H9 (cell line): ENCODE data around the gene PLXND1. TPM values are rescaled to one million over a fixed set of nuclear protein-coding genes. Genes with fewer than 3 reads are reported as not detected.

ENCODE experiments used
- DNase-seq: peaks from one replicate; pipeline ENCODE4 v3.0.0-alpha.2; 2017
- H2AFZ ChIP-seq: one replicate; pipeline ENCODE4 v1.6.1; 2013; ENCODE audit warnings: mild to moderate bottlenecking, low read length, control low read depth, moderate library complexity
- H2AK5ac ChIP-seq: 2 replicates; pipeline ENCODE4 v1.6.1; 2013; ENCODE audit warnings: low read length, control low read depth, mixed read lengths; ENCODE audit not compliant: insufficient read length
- H2BK120ac ChIP-seq: one replicate; pipeline ENCODE4 v1.6.1; 2013; ENCODE audit warnings: low read depth, mild to moderate bottlenecking, low read length, control low read depth, inconsistent platforms; ENCODE audit not compliant: poor library complexity, severe bottlenecking
- H2BK12ac ChIP-seq: 2 replicates; pipeline ENCODE4 v1.6.1; 2013; ENCODE audit warnings: low read length, control low read depth, mixed read lengths, low read depth; ENCODE audit not compliant: insufficient read length
- H2BK15ac ChIP-seq: 2 replicates; pipeline ENCODE4 v1.6.1; 2013; ENCODE audit warnings: low read depth, low read length, control low read depth
- H2BK20ac ChIP-seq: one replicate; pipeline ENCODE4 v1.6.1; 2013; ENCODE audit warnings: low read depth, mild to moderate bottlenecking, low read length, control low read depth, inconsistent platforms; ENCODE audit not compliant: poor library complexity, severe bottlenecking
- H2BK5ac ChIP-seq: 2 replicates; pipeline ENCODE4 v1.6.1; 2013; ENCODE audit warnings: low read length, control low read depth, mixed read lengths; ENCODE audit not compliant: insufficient read length
- H3K14ac ChIP-seq: 2 replicates; pipeline ENCODE4 v1.6.1; 2013; ENCODE audit warnings: low read length, control low read depth; ENCODE audit not compliant: insufficient read depth
- H3K18ac ChIP-seq: 2 replicates; pipeline ENCODE4 v1.6.1; 2013; ENCODE audit warnings: low read depth, mild to moderate bottlenecking, mixed read lengths, low read length, control low read depth; ENCODE audit not compliant: insufficient read length
- H3K23ac ChIP-seq: 2 replicates; pipeline ENCODE4 v1.6.1; 2013; ENCODE audit warnings: low read length, control low read depth, mixed read lengths, low read depth; ENCODE audit not compliant: insufficient read length
- H3K23me2 ChIP-seq: 2 replicates; pipeline ENCODE4 v1.6.1; 2013; ENCODE audit warnings: low read depth, mild to moderate bottlenecking, mixed read lengths, low read length, control low read depth; ENCODE audit not compliant: insufficient read length, poor library complexity, severe bottlenecking
- H3K27ac ChIP-seq: 2 replicates; pipeline ENCODE4 v1.5.1; 2013; ENCODE audit warnings: low read length, control low read depth, mixed read lengths, low read depth; ENCODE audit not compliant: insufficient read length
- H3K27me3 ChIP-seq: 2 replicates; pipeline ENCODE4 v1.6.1; 2013; ENCODE audit warnings: low read length, control low read depth, inconsistent platforms; ENCODE audit not compliant: insufficient read depth
- H3K4ac ChIP-seq: 2 replicates; pipeline ENCODE4 v1.6.1; 2013; ENCODE audit warnings: low read depth, mild to moderate bottlenecking, control low read depth, inconsistent platforms, low read length, moderate library complexity
- H3K4me1 ChIP-seq: 2 replicates; pipeline ENCODE4 v1.6.1; 2013; ENCODE audit warnings: low read length, control low read depth, inconsistent platforms; ENCODE audit not compliant: insufficient read depth
- H3K4me2 ChIP-seq: 2 replicates; pipeline ENCODE4 v1.6.1; 2013; ENCODE audit warnings: low read length, control low read depth, mixed read lengths; ENCODE audit not compliant: insufficient read length, insufficient read depth
- H3K56ac ChIP-seq: 2 replicates; pipeline ENCODE4 v1.6.1; 2013; ENCODE audit warnings: low read depth, mild to moderate bottlenecking, mixed read lengths, low read length, control low read depth; ENCODE audit not compliant: insufficient read length
- H3K79me1 ChIP-seq: 2 replicates; pipeline ENCODE4 v1.6.1; 2013; ENCODE audit warnings: low read depth, mild to moderate bottlenecking, moderate library complexity, low read length, control low read depth, inconsistent platforms; ENCODE audit not compliant: insufficient read depth, poor library complexity, severe bottlenecking
- H3K79me2 ChIP-seq: 2 replicates; pipeline ENCODE4 v1.6.1; 2013; ENCODE audit warnings: low read length, control low read depth, inconsistent platforms; ENCODE audit not compliant: insufficient read depth
- H3K9ac ChIP-seq: 2 replicates; pipeline ENCODE4 v1.6.1; 2013; ENCODE audit warnings: low read length, control low read depth, mixed read lengths; ENCODE audit not compliant: insufficient read length; ENCODE audit errors: extremely low read depth
- H3K9me3 ChIP-seq: one replicate; pipeline ENCODE4 v1.6.1; 2013; ENCODE audit warnings: low read depth, low read length, inconsistent platforms; ENCODE audit not compliant: control insufficient read depth
- H3T11ph ChIP-seq: one replicate; pipeline ENCODE4 v1.6.1; 2013; ENCODE audit warnings: mild to moderate bottlenecking, low read length, control low read depth, inconsistent platforms
- H4K20me1 ChIP-seq: one replicate; pipeline ENCODE4 v1.6.1; 2013; ENCODE audit not compliant: control insufficient read depth, insufficient read length, insufficient read depth
- H4K5ac ChIP-seq: 2 replicates; pipeline ENCODE4 v1.6.1; 2013; ENCODE audit warnings: low read depth, mild to moderate bottlenecking, mixed read lengths, low read length, control low read depth; ENCODE audit not compliant: insufficient read length
- H4K8ac ChIP-seq: replicated peaks from 2 replicates; pipeline ENCODE4 v1.6.1; 2013; ENCODE audit warnings: low read length, control low read depth, mixed read lengths, low read depth; ENCODE audit not compliant: insufficient read length
- H4K91ac ChIP-seq: 2 replicates; pipeline ENCODE4 v1.6.1; 2013; ENCODE audit warnings: low read depth, mild to moderate bottlenecking, moderate library complexity, mixed read lengths, low read length, control low read depth; ENCODE audit not compliant: insufficient read length
- H3K27ac Mint-ChIP-seq, 3 experiments: 2 replicates in 2 of 3; 3 replicates in 1 of 3; pipeline ENCODE4 v1.8.0; 2020 to 2021; ENCODE audit warnings: mixed read lengths in 3 of 3, mild to moderate bottlenecking in 1 of 3, moderate library complexity in 1 of 3
- H3K27me3 Mint-ChIP-seq: 2 replicates; pipeline ENCODE4 v1.8.0; 2021; ENCODE audit warnings: low read depth, mild to moderate bottlenecking, moderate library complexity, mixed read lengths
- H3K36me3 Mint-ChIP-seq, 3 experiments: 2 replicates in 2 of 3; 3 replicates in 1 of 3; pipeline ENCODE4 v1.8.0; 2020 to 2021; ENCODE audit warnings: low read depth in 3 of 3, mixed read lengths in 3 of 3; ENCODE audit not compliant: insufficient read depth in 1 of 3
- H3K4me1 Mint-ChIP-seq, 2 experiments: 2 replicates each; pipeline ENCODE4 v1.8.0; 2020; ENCODE audit warnings: mixed read lengths in 2 of 2
- H3K4me3 Mint-ChIP-seq, 2 experiments: 2 replicates in 1 of 2; 3 replicates in 1 of 2; pipeline ENCODE4 v1.8.0; 2020 to 2021; ENCODE audit warnings: mild to moderate bottlenecking in 2 of 2, mixed read lengths in 2 of 2, moderate library complexity in 1 of 2
- H3K9me3 Mint-ChIP-seq, 2 experiments: 2 replicates in 1 of 2; 3 replicates in 1 of 2; pipeline ENCODE4 v1.8.0; 2020; ENCODE audit warnings: mild to moderate bottlenecking in 2 of 2, mixed read lengths in 2 of 2, moderate library complexity in 1 of 2
- CTCF ChIP-seq: fragments of 200-600 bp; sonication (generic); conservative IDR thresholded peaks from 3 replicates; pipeline ENCODE4 v1.8.0; 2021; ENCODE audit warnings: antibody characterized with exemption, mild to moderate bottlenecking
- WGBS: extraction: QIAGEN DNeasy Blood & Tissue Kit; methylation state at CpG from one replicate; pipeline ENCODE4 v1.1.7; 2013; ENCODE audit warnings: missing lambda C conversion rate, low lambda C conversion rate, mixed read lengths; ENCODE audit not compliant: insufficient read length; ENCODE audit errors: extremely low coverage; 5-methylcytosine and 5-hydroxymethylcytosine counted together
- total RNA-seq: library from RNA; stranded (reverse); gene quantifications from 2 replicates; pipeline ENCODE4 v1.2.1, GENCODE V29; 2021

PLXND1 gene
- total RNA-seq, 1 experiment from 2014 or later, result 50.9 TPM

- no peak overlapping the region for H4K8ac ChIP-seq
- Mint-ChIP-seq H3K4me3 (peak overlapping the region; percentile 33 to 67), H3K36me3 (no peaks in the 10 kb centered on the region; a peak in 1 of 7 replicates), H3K9me3 (peaks cover 0 to 2% of the 10 kb centered on the region in 2 experiments; a peak in 1 of 5 replicates), H3K4me1 (peaks cover 53 to 75% of the 10 kb centered on the region in 2 experiments), H3K27me3 (no peaks in the 10 kb centered on the region), H3K27ac (peak overlapping the region; percentile 18 to 92 (median 89); a peak in 5 of 7 replicates)
- H4K20me1 ChIP-seq, result no peaks in the 10 kb centered on the region
- no peak overlapping the region for H2BK20ac ChIP-seq
- no peak overlapping the region for H3K14ac ChIP-seq
- H2AK5ac ChIP-seq, result no peak overlapping the region
- WGBS, result no CpG with 5 or more reads among the region's 22 CpGs
- DNase-seq, result peak; percentile 49
- H3K9ac ChIP-seq, result no peak overlapping the region
- no peak overlapping the region for H4K91ac ChIP-seq
- H2BK12ac ChIP-seq, result no peak overlapping the region
- no peak overlapping the region for H2BK15ac ChIP-seq
- H3K4me1 ChIP-seq, result peaks cover 12% of the 10 kb centered on the region; the same call in 1 of the 2 replicates
- H4K5ac ChIP-seq, result no peak overlapping the region
- no peak overlapping the region for H3K18ac ChIP-seq
- no peak overlapping the region for H3K23ac ChIP-seq
- H2BK120ac ChIP-seq, result no peak overlapping the region
- no peaks in the 10 kb centered on the region for H3K23me2 ChIP-seq
- no peak overlapping the region for H3T11ph ChIP-seq
- no peak overlapping the region for H3K56ac ChIP-seq
- peak overlapping the region; percentile 21 for H3K4me2 ChIP-seq
- H3K79me1 ChIP-seq, result no peaks in the 10 kb centered on the region
- TF ChIP-seq CTCF, result no peak
- H3K9me3 ChIP-seq, result no peaks in the 10 kb centered on the region
- no peak overlapping the region for H3K4ac ChIP-seq
- no peaks in the 10 kb centered on the region; the same call in 1 of the 2 replicates for H3K79me2 ChIP-seq
- no peaks in the 10 kb centered on the region for H3K27me3 ChIP-seq
- H2BK5ac ChIP-seq, result no peak overlapping the region
- H2AFZ ChIP-seq, result no peak overlapping the region
- H3K27ac ChIP-seq, result no peak overlapping the region
These were observed 12.7 kb downstream of the PLXND1 start for GRCh38 chr3:129593595-129594339.
